ENCODE data around the gene NYAP2.

Gene NYAP2

DNA sequence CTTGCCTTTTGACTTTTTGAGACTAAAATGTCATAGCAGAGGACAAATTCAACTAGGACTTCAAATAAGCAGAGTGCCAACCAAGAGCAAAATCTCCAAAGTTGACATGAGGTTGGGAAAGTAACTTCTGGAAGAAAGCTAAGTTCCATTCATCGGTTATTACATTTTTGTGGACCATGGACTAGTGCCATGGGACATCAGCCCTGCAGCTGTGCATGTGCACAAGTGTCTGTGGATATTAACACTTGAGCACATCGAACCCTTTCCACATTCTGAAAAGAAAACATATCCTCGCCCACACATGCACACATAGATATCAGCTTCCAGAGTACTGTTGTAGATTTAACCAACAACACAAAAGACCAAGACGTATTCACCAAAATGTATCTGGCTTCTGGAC is 262.6 kb downstream of the NYAP2 start:
- Histone ChIP-seq H2AFZ (ENCODE audit: low read depth) (no peak overlapping the region), H3K36me3 (ENCODE audit: insufficient read depth) (no peaks in the 10 kb centered on the region), H3K79me2 (ENCODE audit: insufficient read depth, low read depth) (no peaks in the 10 kb centered on the region), H3K27ac (no peak overlapping the region), H3K27me3 (ENCODE audit: insufficient read depth, low read depth) (no peaks in the 10 kb centered on the region), H3K9ac (no peak overlapping the region), H3K4me1 (ENCODE audit: low read depth, poor library complexity, severe bottlenecking) (no peaks in the 10 kb centered on the region), H4K20me1 (ENCODE audit: insufficient read depth) (no peaks in the 10 kb centered on the region), H3K4me2 (no peak overlapping the region), H3K4me3 (IDR thresholded peaks at IDR 0.05; ENCODE audit: insufficient read depth, low read depth, low read length) (no peak overlapping the region)
- TF ChIP-seq, protein P1, sequence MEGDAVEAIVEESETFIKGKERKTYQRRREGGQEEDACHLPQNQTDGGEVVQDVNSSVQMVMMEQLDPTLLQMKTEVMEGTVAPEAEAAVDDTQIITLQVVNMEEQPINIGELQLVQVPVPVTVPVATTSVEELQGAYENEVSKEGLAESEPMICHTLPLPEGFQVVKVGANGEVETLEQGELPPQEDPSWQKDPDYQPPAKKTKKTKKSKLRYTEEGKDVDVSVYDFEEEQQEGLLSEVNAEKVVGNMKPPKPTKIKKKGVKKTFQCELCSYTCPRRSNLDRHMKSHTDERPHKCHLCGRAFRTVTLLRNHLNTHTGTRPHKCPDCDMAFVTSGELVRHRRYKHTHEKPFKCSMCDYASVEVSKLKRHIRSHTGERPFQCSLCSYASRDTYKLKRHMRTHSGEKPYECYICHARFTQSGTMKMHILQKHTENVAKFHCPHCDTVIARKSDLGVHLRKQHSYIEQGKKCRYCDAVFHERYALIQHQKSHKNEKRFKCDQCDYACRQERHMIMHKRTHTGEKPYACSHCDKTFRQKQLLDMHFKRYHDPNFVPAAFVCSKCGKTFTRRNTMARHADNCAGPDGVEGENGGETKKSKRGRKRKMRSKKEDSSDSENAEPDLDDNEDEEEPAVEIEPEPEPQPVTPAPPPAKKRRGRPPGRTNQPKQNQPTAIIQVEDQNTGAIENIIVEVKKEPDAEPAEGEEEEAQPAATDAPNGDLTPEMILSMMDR (conservative IDR thresholded peaks at IDR 0.05; ENCODE audit: low read depth, low read length) = no peak

DNA sequence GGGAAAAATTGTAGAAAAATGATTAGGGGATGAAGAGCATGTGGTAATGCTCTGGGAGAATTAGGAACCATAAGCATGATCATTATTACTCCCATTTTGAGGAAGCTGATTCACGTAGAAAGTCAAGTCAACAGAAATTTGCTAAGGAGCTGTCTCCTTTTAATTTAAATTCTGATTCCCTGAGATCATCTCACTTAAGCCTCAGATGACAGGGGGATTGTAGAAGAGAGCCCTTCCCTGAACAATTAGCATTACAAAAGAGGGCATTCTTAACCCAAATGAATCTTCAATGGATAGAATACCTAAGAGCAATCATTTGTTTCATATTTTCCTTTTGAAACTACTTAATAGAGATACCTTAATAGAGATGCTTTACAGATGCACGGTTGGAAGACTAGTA is 267.9 kb downstream of the NYAP2 start:
- Histone ChIP-seq H2AFZ (ENCODE audit: low read depth) (no peak overlapping the region), H3K4me2 (no peak overlapping the region), H3K9ac (no peak overlapping the region), H3K4me3 (IDR thresholded peaks at IDR 0.05; ENCODE audit: insufficient read depth, low read depth, low read length) (no peak overlapping the region), H4K20me1 (ENCODE audit: insufficient read depth) (no peaks in the 10 kb centered on the region), H3K27me3 (ENCODE audit: insufficient read depth, low read depth) (no peaks in the 10 kb centered on the region), H3K36me3 (ENCODE audit: insufficient read depth) (no peaks in the 10 kb centered on the region), H3K27ac (no peak overlapping the region), H3K79me2 (ENCODE audit: insufficient read depth, low read depth) (no peaks in the 10 kb centered on the region), H3K4me1 (ENCODE audit: low read depth, poor library complexity, severe bottlenecking) (no peaks in the 10 kb centered on the region)
- TF ChIP-seq, protein P1 (conservative IDR thresholded peaks at IDR 0.05; ENCODE audit: low read depth, low read length) = no peak

DNA sequence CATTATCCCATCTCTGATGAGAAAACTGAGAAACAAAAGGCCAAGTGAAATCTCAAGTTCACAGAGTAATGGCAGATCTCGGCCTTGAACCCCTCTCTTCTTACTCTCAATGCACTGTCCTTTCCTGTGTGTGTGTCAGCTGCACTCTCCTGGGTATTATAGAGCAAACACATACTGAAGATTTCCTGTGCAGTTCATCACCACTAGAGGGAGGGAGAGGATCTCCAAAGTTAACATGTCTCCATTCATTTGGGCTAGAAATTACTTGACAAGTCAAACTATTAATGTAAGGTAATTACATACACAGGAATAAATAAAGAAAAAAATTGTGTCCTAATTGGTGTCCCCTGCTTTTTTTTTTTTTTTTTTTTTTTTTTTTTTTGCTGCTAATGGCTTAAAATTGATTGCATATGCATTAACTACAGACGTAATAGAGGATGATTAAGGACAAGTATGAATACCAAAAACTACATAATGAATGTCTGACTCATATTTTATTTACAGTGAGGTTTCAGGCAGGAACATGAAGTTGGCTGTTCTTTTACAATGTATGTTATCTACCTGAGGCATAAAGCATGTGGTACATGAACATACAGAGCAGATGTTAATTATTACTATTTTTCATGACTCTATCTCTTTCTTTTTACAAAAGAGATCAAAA is 269.2 kb downstream of the NYAP2 start:
- Histone ChIP-seq H3K27me3 (ENCODE audit: insufficient read depth, low read depth) (no peaks in the 10 kb centered on the region), H3K79me2 (ENCODE audit: insufficient read depth, low read depth) (no peaks in the 10 kb centered on the region), H4K20me1 (ENCODE audit: insufficient read depth) (no peaks in the 10 kb centered on the region), H3K4me1 (ENCODE audit: low read depth, poor library complexity, severe bottlenecking) (no peaks in the 10 kb centered on the region), H2AFZ (ENCODE audit: low read depth) (no peak overlapping the region), H3K4me3 (IDR thresholded peaks at IDR 0.05; ENCODE audit: insufficient read depth, low read depth, low read length) (no peak overlapping the region), H3K9ac (no peak overlapping the region), H3K27ac (no peak overlapping the region), H3K4me2 (no peak overlapping the region), H3K36me3 (ENCODE audit: insufficient read depth) (no peaks in the 10 kb centered on the region)
- TF ChIP-seq, protein P1 (conservative IDR thresholded peaks at IDR 0.05; ENCODE audit: low read depth, low read length) = peak; percentile 84

DNA sequence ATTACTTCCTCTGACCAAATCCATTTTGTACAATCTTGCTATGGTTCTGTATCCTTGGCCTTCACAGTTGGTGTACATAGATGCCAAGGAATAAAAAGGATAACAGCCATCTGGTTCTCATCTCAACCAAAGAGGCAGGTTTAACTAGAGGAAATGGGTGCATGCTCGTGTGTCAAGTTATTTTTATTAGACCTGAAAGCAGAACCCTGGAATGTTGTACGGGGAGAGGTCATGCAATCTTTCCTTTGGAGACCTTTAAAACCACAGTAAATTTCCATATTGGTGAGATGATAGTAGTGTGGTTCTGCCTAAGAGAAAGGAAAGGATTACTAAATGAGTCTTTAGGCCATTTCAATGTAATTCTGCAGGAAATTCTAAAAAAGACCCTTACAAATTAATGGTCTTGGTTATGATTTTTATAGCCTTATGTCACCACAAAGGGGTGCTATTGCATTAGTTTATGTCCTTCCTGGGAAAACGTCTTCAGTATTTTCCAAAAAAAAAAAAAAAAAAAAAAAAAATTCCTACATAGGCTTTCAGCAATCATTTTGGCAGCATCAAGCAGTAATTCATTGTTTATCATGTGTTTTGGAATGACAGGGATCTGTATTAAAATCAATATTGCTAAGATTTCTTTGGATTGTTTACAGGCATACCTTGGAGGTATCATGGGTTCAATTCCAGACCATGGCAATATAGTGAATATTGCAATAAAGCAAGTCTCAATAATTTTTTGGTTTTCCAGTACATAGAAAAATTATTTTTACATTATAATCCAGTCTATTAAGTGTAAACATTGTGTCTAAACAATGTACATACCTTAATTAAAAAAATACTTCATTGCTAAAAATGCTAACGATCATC is 270.8 kb downstream of the NYAP2 start:
- Histone ChIP-seq H3K79me2 (ENCODE audit: insufficient read depth, low read depth) (no peaks in the 10 kb centered on the region), H3K27me3 (ENCODE audit: insufficient read depth, low read depth) (no peaks in the 10 kb centered on the region), H3K4me3 (IDR thresholded peaks at IDR 0.05; ENCODE audit: insufficient read depth, low read depth, low read length) (no peak overlapping the region), H4K20me1 (ENCODE audit: insufficient read depth) (no peaks in the 10 kb centered on the region), H3K4me1 (ENCODE audit: low read depth, poor library complexity, severe bottlenecking) (no peaks in the 10 kb centered on the region), H3K36me3 (ENCODE audit: insufficient read depth) (no peaks in the 10 kb centered on the region), H2AFZ (ENCODE audit: low read depth) (no peak overlapping the region), H3K9ac (no peak overlapping the region), H3K4me2 (no peak overlapping the region), H3K27ac (no peak overlapping the region)
- TF ChIP-seq, protein P1 (conservative IDR thresholded peaks at IDR 0.05; ENCODE audit: low read depth, low read length) = peak; percentile 73

All from KMS-11 (cell line).